ENCODE measurements around the gene BSCL2. TPM values are rescaled to one million over a fixed set of nuclear protein-coding genes. Genes with fewer than 3 reads are reported as not detected.
"Not testable (repeated sequence)": the region's sequence is repeated elsewhere in the genome, so short reads cannot be mapped to it uniquely, and the experiment has no call there.

The BSCL2 gene
- total RNA-seq (2014; rRNA removed; shearing (Covaris generic); ENCODE audit: low replicate concordance): 55.6 and 79.1 TPM in 2 replicates

- peak; percentile 60 for DNase-seq
- Histone ChIP-seq H3K4me1 (ENCODE audit: low read length) (peaks cover 38% of the 10 kb centered on the region), H3K4me2 (ENCODE audit: low read depth, low read length, poor library complexity, severe bottlenecking) (peak within 1 kb of the TSS; percentile 94), H3K79me2 (ENCODE audit: low read length) (peaks cover 15% of the 10 kb centered on the region), H3K27me3 (ENCODE audit: low read length) (no peaks in the 10 kb centered on the region), H2AFZ (ENCODE audit: low read length) (no peak within 1 kb of the TSS), H3K27ac (ENCODE audit: low read length) (peak within 1 kb of the TSS; percentile 70; the same call in 1 of the 2 replicates), H3K9me2 (replicated peaks; ENCODE audit: insufficient read depth, low read length) (no peaks in the 10 kb centered on the region), H3K4me3 (ENCODE audit: low read length) (peak within 1 kb of the TSS; percentile 88; the same call in 1 of the 2 replicates), H4K20me1 (ENCODE audit: insufficient read depth, low read depth, low read length) (no peaks in the 10 kb centered on the region), H3K9me3 (ENCODE audit: low read length) (no peaks in the 10 kb centered on the region), H3K9ac (ENCODE audit: low read length) (peak within 1 kb of the TSS; percentile 75), H3K36me3 (ENCODE audit: insufficient read depth, low read length) (peaks cover 20% of the 10 kb centered on the region)
These were observed at the start of gene BSCL2, which contains the start of gene GNG3 for GRCh38 chr11:62707277-62707861. BSCL2 (minus strand) TSS chr11:62707424; CDS start chr11:62707195, 229 bp downstream. GNG3 (plus strand) TSS chr11:62707676; CDS start chr11:62708296, 620 bp downstream.

- no peaks in the 10 kb centered on the region for H3K9me2 ChIP-seq (replicated peaks; ENCODE audit: insufficient read depth, low read length)
These were observed 47.9 kb upstream of the BSCL2 start for GRCh38 chr11:62755086-62755615.

DNA sequence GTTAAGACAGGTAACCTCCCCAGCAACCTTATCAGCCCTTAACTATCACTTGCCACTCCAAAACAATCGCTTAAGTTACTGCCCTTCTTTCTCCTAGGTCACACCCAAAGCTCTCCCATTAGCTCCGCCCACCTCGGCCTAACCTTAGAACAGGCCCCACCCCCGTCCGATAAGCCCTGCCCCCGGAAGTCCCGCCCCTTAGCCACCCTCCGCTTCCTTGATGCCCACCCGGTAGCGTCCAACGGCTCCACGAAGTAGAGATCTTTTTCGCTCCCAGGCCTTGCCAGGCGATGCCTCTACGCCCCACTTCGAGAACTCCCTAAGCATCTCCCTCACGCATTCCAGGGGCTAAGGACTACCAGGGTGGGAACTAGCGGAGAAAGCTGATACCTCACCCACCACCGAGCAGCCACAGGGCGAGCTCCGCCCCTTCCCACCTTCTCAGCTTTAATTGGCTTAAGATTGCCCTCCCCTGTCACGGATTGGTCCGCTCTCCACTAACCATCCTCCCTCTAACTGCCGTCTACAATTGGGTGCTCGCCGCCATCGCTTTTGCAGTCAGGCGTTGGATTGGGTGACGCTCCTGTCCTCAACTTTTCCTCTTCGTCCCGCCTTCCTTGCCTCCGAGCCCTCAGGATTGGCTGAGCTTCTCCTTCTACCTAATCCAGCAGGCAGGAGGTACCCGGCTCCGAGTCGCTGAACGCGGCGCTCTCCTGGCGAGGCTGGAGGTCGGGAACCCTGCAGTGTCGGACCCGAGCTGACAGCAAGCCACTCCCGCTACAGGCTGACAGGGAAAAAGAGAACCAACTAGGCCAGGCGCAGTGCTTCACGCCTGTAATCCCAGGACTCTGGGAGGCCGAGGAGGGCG is 46.7 kb upstream of the BSCL2 start, which contains the start of gene ZBTB3:
Gene ZBTB3 (minus strand): TSS at position 425 of the 868 bp plus-strand sequence. CDS start 496 bp downstream, outside the sequence.
- Histone ChIP-seq H3K36me3 (ENCODE audit: insufficient read depth, low read length) (no peaks in the 10 kb centered on the region), H4K20me1 (ENCODE audit: insufficient read depth, low read depth, low read length) (no peaks in the 10 kb centered on the region), H3K79me2 (ENCODE audit: low read length) (peaks cover 17% of the 10 kb centered on the region), H2AFZ (ENCODE audit: low read length) (peak within 1 kb of the TSS; percentile 87; the same call in 1 of the 2 replicates), H3K27me3 (ENCODE audit: low read length) (no peaks in the 10 kb centered on the region), H3K9me3 (ENCODE audit: low read length) (no peaks in the 10 kb centered on the region), H3K4me1 (ENCODE audit: low read length) (peaks cover 16% of the 10 kb centered on the region), H3K9me2 (replicated peaks; ENCODE audit: insufficient read depth, low read length) (no peaks in the 10 kb centered on the region), H3K4me2 (ENCODE audit: low read depth, low read length, poor library complexity, severe bottlenecking) (peak within 1 kb of the TSS; percentile 66), H3K9ac (ENCODE audit: low read length) (peak within 1 kb of the TSS; percentile 87), H3K4me3 (ENCODE audit: low read length) (peak within 1 kb of the TSS; percentile 84), H3K27ac (ENCODE audit: low read length) (peak within 1 kb of the TSS; percentile 79)
- DNase-seq: peak; percentile 98

More at GRCh38 chr11:62755086-62755615, 47.9 kb upstream of the BSCL2 start:
- H3K9me3 ChIP-seq (ENCODE audit: low read length): no peaks in the 10 kb centered on the region
- H3K4me2 ChIP-seq (ENCODE audit: low read depth, low read length, poor library complexity, severe bottlenecking): peak overlapping the region; percentile 66
- H3K27me3 ChIP-seq (ENCODE audit: low read length): no peaks in the 10 kb centered on the region
- H3K79me2 ChIP-seq (ENCODE audit: low read length): peaks cover 17% of the 10 kb centered on the region
- peaks cover 20% of the 10 kb centered on the region for H3K4me1 ChIP-seq (ENCODE audit: low read length)
- H3K27ac ChIP-seq (ENCODE audit: low read length): no peak overlapping the region
- no peak for DNase-seq
- H2AFZ ChIP-seq (ENCODE audit: low read length): no peak overlapping the region
- H4K20me1 ChIP-seq (ENCODE audit: insufficient read depth, low read depth, low read length): no peaks in the 10 kb centered on the region
- H3K4me3 ChIP-seq (ENCODE audit: low read length): no peak overlapping the region; the same call in 1 of the 2 replicates
- H3K9ac ChIP-seq (ENCODE audit: low read length): no peak overlapping the region; the same call in 1 of the 2 replicates
- H3K36me3 ChIP-seq (ENCODE audit: insufficient read depth, low read length): no peaks in the 10 kb centered on the region

GRCh38 chr11:62752994-62753735 is 45.9 kb upstream of the BSCL2 start:
- no peak for DNase-seq
- Histone ChIP-seq H3K36me3 (ENCODE audit: insufficient read depth, low read length) (no peaks in the 10 kb centered on the region), H3K4me1 (ENCODE audit: low read length) (peaks cover 17% of the 10 kb centered on the region), H3K9me2 (replicated peaks; ENCODE audit: insufficient read depth, low read length) (no peaks in the 10 kb centered on the region), H3K4me3 (ENCODE audit: low read length) (peak overlapping the region; percentile 84), H3K4me2 (ENCODE audit: low read depth, low read length, poor library complexity, severe bottlenecking) (peak overlapping the region; percentile 65), H2AFZ (ENCODE audit: low read length) (no peak overlapping the region), H3K27me3 (ENCODE audit: low read length) (no peaks in the 10 kb centered on the region), H3K9ac (ENCODE audit: low read length) (peak overlapping the region; percentile 87), H3K27ac (ENCODE audit: low read length) (no peak overlapping the region), H3K79me2 (ENCODE audit: low read length) (peaks cover 17% of the 10 kb centered on the region), H4K20me1 (ENCODE audit: insufficient read depth, low read depth, low read length) (no peaks in the 10 kb centered on the region), H3K9me3 (ENCODE audit: low read length) (no peaks in the 10 kb centered on the region)

DNA sequence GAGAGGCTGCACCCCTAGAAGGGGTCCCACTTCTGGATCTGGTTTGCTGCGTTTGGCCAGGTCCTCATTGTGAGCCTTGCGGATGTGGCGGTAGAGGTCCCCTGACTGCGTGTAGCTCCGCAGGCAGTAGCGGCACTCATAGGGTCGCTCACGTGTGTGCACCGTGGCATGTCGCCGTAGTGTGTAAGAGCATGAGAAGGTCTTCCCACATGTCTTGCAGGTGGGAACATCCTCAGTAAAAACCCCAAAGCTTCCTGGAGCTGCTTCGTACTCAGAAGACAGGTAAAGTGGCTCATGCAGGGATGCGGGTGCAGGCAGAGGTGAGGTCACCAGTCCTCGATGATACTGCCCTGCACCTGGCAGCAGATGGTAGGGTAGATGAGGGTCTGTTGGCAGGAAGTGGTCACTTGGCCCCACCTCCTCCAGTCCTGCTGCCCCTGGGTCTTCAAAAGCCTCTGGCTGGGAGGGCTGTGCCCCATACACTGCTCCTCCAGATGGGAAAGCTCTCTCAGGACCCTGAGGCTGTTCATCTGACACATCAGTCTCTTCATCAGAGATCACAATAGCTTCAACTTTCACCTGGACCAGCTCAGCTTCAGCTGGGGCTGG is 45.1 kb upstream of the BSCL2 start:
- Histone ChIP-seq H3K4me2 (ENCODE audit: low read depth, low read length, poor library complexity, severe bottlenecking) (peak overlapping the region; percentile 65), H2AFZ (ENCODE audit: low read length) (no peak overlapping the region), H3K4me3 (ENCODE audit: low read length) (no peak overlapping the region), H3K9me2 (replicated peaks; ENCODE audit: insufficient read depth, low read length) (no peaks in the 10 kb centered on the region), H3K79me2 (ENCODE audit: low read length) (peaks cover 17% of the 10 kb centered on the region), H3K9me3 (ENCODE audit: low read length) (no peaks in the 10 kb centered on the region), H3K36me3 (ENCODE audit: insufficient read depth, low read length) (no peaks in the 10 kb centered on the region), H3K9ac (ENCODE audit: low read length) (peak overlapping the region; percentile 17; the same call in 1 of the 2 replicates), H3K27ac (ENCODE audit: low read length) (no peak overlapping the region), H3K4me1 (ENCODE audit: low read length) (peaks cover 26% of the 10 kb centered on the region), H4K20me1 (ENCODE audit: insufficient read depth, low read depth, low read length) (no peaks in the 10 kb centered on the region), H3K27me3 (ENCODE audit: low read length) (no peaks in the 10 kb centered on the region)
- no peak for DNase-seq

DNA sequence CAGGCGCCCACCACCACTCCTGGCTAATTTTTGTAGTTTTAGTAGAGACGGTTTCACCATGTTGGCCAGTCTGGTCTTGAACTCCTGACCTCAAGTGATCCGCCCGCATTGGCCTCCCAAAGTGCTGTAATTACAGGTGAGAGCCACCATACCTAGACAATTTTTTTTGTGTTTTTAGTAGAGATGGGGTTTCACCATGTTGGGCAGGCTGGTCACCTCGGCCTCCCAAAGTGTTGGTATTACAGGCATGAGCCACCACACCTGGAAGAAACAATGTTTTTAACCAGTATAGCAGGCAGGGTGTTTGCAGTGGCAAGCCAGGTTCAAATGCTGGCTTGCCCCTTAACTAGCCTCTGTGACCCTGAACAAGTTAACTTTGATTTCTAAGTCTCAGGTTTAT is 42.7 kb upstream of the BSCL2 start:
- not testable (repeated sequence) for H3K27me3 ChIP-seq (ENCODE audit: low read length); H3K4me2 ChIP-seq (ENCODE audit: low read depth, low read length, poor library complexity, severe bottlenecking); H3K4me3 ChIP-seq (ENCODE audit: low read length); H3K9me3 ChIP-seq (ENCODE audit: low read length); H3K36me3 ChIP-seq (ENCODE audit: insufficient read depth, low read length); DNase-seq; H3K9me2 ChIP-seq (replicated peaks; ENCODE audit: insufficient read depth, low read length); H4K20me1 ChIP-seq (ENCODE audit: insufficient read depth, low read depth, low read length); H2AFZ ChIP-seq (ENCODE audit: low read length); H3K9ac ChIP-seq (ENCODE audit: low read length); H3K27ac ChIP-seq (ENCODE audit: low read length)
- Histone ChIP-seq H3K4me1 (ENCODE audit: low read length) (peaks cover 27% of the 10 kb centered on the region), H3K79me2 (ENCODE audit: low read length) (peaks cover 17% of the 10 kb centered on the region)

DNA sequence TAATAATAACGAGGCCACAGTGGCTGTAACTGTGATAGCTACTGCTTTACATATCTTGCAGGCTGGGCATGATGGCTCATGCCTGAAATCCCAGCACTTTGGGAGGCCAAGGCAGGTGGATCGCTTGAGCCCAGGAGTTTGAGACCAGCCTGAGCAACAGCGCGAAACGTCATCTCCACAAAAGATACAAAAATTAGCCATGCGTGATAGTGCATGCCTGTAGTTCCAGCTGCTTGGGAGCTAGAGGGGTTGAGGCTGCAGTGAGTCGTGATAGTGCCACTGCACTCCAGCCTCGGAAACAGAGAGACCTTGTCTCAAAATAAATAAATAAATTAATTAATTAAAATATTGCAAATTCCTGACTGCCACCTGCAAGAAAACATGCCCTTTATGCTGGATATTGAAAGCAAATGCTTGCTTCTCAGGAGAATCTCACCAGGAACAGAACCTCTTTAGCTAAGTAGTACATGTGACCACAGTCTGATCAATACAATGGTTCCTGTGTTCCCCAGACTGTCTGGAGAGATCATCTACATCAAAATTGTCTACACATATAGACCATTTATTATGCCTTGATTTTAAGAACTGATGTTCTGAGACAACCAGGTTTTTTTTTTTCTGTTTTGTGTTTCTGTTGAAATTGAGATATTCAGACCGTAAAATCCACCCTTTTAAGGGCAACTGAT is 40.4 kb upstream of the BSCL2 start:
- peak overlapping the region; percentile 57 for H3K27ac ChIP-seq (ENCODE audit: low read length)
- H2AFZ ChIP-seq (ENCODE audit: low read length): peak overlapping the region; percentile 42
- no peaks in the 10 kb centered on the region for H3K27me3 ChIP-seq (ENCODE audit: low read length)
- H3K9me2 ChIP-seq (replicated peaks; ENCODE audit: insufficient read depth, low read length): no peaks in the 10 kb centered on the region
- peak overlapping the region; percentile 39; the same call in 1 of the 2 replicates for H3K9ac ChIP-seq (ENCODE audit: low read length)
- no peaks in the 10 kb centered on the region for H3K36me3 ChIP-seq (ENCODE audit: insufficient read depth, low read length)
- H3K4me2 ChIP-seq (ENCODE audit: low read depth, low read length, poor library complexity, severe bottlenecking): peak overlapping the region; percentile 23
- H4K20me1 ChIP-seq (ENCODE audit: insufficient read depth, low read depth, low read length): no peaks in the 10 kb centered on the region
- peaks cover 11% of the 10 kb centered on the region for H3K4me1 ChIP-seq (ENCODE audit: low read length)
- no peak overlapping the region for H3K4me3 ChIP-seq (ENCODE audit: low read length)
- DNase-seq: no peak
- no peaks in the 10 kb centered on the region for H3K9me3 ChIP-seq (ENCODE audit: low read length)
- peaks cover 8% of the 10 kb centered on the region for H3K79me2 ChIP-seq (ENCODE audit: low read length)

Measured in Karpas-422 (cell line).